Motor neuron (in vitro differentiated cells): Measurements from ENCODE around the gene TRPM1. TPM values are rescaled to one million over a fixed set of nuclear protein-coding genes. Genes with fewer than 3 reads are reported as not detected.
A peak's percentile ranks its signal among the peaks of the same experiment; 100 is the strongest.

Experiments
- ATAC-seq, 8 experiments: fragments of 200-7000 bp; cut with Tn5 transposase; replicated peaks in 6 of 8; 2 replicates each; pipeline ENCODE4 v1.8.0; 2021; ENCODE audit warnings: mild to moderate bottlenecking in 8 of 8, moderate library complexity in 8 of 8
- H3K27ac ChIP-seq, 2 donors: fragments of 250-450 bp; sonication (Bioruptor Pico); 2 replicates each; pipeline ENCODE4 v1.9.0; 2021; ENCODE audit warnings: antibody characterized with exemption in 2 of 2, mild to moderate bottlenecking in 2 of 2, moderate library complexity in 1 of 2
- H3K4me1 ChIP-seq, 2 donors: fragments of 250-450 bp; sonication (Bioruptor Pico); replicated peaks in 1 of 2; 2 replicates each; pipeline ENCODE4 v1.6.1; 2021; ENCODE audit warnings: antibody characterized with exemption in 2 of 2, mild to moderate bottlenecking in 2 of 2, moderate library complexity in 1 of 2
- H3K4me3 ChIP-seq, 5 donors: fragments of 250-450 bp; sonication (Bioruptor Pico); 2 replicates each; pipeline ENCODE4 v1.9.0; 2021; ENCODE audit warnings: antibody characterized with exemption in 5 of 5, mild to moderate bottlenecking in 5 of 5, moderate library complexity in 4 of 5
- WGBS, 10 experiments: fragments of 450-650 bp; shearing (Covaris generic); methylation state at CpG; one replicate each; pipeline ENCODE4 v1.0.0; 2022; 5-methylcytosine and 5-hydroxymethylcytosine counted together
- in situ Hi-C, 9 experiments: fragments of 400-800 bp; cut with MboI; loops; one replicate each; pipeline ENCODE4 v1.15.0; 2021; ENCODE audit warnings: low sequenced_read_pairs in 9 of 9, low pct_unique_long_range_greater_than_20kb in 2 of 9; ENCODE audit not compliant: unreplicated experiment in 9 of 9
- total RNA-seq, 8 experiments: library from RNA; unstranded; fragments of 300-600 nt; gene quantifications; 2 replicates each; pipeline versions ENCODE4 v1.2.3 to v1.2.4, GENCODE V29; 2022

The TRPM1 gene
- 1 to 10 TPM in 3 of 8 experiments, under 1 TPM in 4, not detected in 1; 0.11 to 2.7 (median 0.62) TPM for total RNA-seq

DNA sequence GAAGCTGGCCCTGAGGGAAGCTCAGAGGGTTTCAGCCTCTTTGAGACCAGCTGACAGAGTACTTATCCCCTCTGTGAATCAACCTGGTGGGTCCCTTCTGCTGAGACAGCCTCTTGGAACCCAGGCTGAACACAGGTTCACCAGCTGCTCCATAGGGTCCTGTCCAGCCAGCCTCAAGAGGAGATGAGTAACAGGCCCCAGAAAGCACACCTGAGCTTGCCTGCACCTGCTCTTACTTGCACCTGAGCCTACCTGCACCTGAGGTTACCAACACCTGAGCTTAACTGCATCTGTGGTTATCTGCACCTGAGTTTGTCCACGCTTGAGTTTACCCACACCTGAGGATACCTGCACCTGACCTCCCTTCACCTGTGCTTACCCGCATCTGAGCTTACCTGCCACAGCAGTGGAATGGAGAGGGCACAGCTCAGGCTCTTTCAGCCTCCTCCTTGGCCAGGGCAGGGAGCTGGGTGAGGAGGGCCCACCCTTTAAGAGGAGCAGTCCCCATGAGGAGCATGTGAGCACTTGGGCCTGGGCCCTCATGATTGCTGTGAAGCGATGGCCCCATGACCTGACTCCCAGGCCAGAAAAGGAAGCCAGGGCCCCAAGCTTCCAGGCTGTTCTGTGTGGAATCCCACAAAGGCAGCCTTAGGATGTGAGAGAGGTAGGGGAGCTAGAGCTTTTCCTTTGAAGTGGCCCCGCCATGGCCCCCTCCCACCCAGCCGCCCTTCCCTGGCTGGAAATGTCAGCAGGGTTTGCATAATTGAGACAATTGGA is at the start of gene TRPM1:
Gene TRPM1 (minus strand): TSS at position 464 of the 777 bp plus-strand sequence. CDS start 20,370 bp downstream, outside the sequence.
- in situ Hi-C loops: loop anchor here in 2 of 9 experiments (10.0 to 25.0 kb wide), 2 partner anchors 107 to 114 kb away; partner anchors contain the start of gene MTMR10 (in 2 of the 2)
- H3K4me3 ChIP-seq: no peak within 1 kb of the TSS
- 100% methylated on average over 1 to 2 of the region's 5 CpGs; no CpG with 5 or more reads in 6 of the 10 experiments for WGBS, 10 experiments
- H3K27ac ChIP-seq: no peak within 1 kb of the TSS
- H3K4me1 ChIP-seq: peaks cover 10 to 15% of the 10 kb centered on the region in 2 donors
- peak in 1 of 8 experiments; percentile 6 for ATAC-seq

DNA sequence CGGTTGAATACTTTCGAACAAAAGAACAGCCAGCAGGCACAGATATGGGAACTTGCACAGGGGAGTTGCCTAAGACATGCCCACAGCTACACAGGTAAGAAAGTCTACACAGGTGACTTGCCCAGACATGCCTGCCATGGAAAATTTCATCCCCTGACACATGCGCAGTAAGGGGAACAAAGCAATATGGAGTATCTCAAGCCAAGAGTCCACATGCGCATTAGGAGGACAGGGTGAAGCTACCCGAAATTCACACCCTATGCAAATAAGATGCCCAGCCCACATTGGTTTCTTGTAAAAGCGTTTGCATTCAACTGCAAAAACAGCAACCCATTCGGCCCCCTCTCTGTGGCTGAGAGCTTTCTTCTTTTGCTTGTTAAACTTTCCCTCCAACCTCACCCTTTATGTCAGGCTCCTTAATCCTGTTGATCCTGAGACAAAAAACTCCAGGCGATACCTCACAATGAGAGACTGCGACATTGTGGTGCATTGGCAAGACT is 49.3 kb upstream of the TRPM1 start:
- peak in 3 of 8 experiments; percentile 64 to 83 (median 72) for ATAC-seq
- 0 to 72% (median 38%) methylated on average over 1 to 9 of the region's 9 CpGs; no CpG with 5 or more reads in 1 of the 10 experiments for WGBS, 10 experiments

DNA sequence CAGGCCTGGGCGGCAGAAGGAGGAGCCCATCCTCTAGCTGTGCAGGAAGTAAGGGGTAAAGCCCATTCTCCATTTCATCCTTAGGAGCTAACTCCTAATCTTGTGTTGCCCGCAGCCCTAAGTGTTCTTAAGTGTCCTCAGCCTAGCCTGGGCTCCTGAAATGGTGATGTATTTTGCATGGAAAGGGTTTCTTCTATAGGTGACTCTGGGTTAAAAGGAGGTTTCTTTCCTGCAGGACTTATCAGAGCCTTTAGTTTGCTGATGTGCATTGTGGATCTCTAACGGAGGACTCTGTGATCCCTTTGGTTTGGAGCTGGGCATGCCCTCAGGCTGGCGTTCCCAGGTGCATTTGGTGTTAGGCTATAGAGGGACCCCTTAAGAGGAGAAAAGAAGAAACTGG is 48.5 kb upstream of the TRPM1 start:
- 50 to 100% (median 94%) methylated on average over 1 to 4 of the region's 4 CpGs; no CpG with 5 or more reads in 2 of the 10 experiments for WGBS, 10 experiments
- Histone ChIP-seq H3K27ac (no peak overlapping the region), H3K4me3 (no peak overlapping the region), H3K4me1 (peaks cover 27 to 32% of the 10 kb centered on the region in 2 donors)
- in situ Hi-C loops: no loop called here
- ATAC-seq: no peak

More for the DNA sequence above, 49.3 kb upstream of the TRPM1 start:
- Histone ChIP-seq H3K27ac (no peak overlapping the region), H3K4me1 (peaks cover 29 to 34% of the 10 kb centered on the region in 2 donors), H3K4me3 (no peak overlapping the region)
- in situ Hi-C loops: no loop called here

DNA sequence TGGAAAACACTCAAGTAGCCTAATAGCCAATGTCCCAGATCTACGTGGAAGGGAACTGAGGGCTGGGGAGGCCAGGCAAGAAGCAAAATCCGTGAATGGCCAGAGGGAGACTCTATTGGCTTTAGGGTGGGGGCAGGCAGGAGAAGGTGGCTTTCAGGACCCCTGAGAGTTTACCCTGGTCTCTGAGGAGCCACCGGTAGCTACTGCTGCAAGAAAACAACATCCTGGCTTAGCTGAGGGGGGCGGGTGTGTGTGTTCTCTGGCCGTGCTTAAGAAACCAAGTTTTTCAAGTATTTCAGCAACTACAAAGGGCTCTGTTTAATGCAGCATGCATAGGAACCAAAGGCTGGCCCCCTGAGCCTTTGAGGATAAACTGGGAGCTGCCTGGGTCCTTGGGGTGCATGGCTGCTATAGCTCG is 47.6 kb upstream of the TRPM1 start:
- no peak for ATAC-seq
- in situ Hi-C loops: no loop called here
- H3K4me3 ChIP-seq: no peak overlapping the region
- 35 to 100% (median 51%) methylated on average over 1 to 4 of the region's 6 CpGs; no CpG with 5 or more reads in 6 of the 10 experiments for WGBS, 10 experiments
- peak overlapping the region; percentile 25 to 66 for H3K27ac ChIP-seq
- H3K4me1 ChIP-seq: peaks cover 24 to 31% of the 10 kb centered on the region in 2 donors

DNA sequence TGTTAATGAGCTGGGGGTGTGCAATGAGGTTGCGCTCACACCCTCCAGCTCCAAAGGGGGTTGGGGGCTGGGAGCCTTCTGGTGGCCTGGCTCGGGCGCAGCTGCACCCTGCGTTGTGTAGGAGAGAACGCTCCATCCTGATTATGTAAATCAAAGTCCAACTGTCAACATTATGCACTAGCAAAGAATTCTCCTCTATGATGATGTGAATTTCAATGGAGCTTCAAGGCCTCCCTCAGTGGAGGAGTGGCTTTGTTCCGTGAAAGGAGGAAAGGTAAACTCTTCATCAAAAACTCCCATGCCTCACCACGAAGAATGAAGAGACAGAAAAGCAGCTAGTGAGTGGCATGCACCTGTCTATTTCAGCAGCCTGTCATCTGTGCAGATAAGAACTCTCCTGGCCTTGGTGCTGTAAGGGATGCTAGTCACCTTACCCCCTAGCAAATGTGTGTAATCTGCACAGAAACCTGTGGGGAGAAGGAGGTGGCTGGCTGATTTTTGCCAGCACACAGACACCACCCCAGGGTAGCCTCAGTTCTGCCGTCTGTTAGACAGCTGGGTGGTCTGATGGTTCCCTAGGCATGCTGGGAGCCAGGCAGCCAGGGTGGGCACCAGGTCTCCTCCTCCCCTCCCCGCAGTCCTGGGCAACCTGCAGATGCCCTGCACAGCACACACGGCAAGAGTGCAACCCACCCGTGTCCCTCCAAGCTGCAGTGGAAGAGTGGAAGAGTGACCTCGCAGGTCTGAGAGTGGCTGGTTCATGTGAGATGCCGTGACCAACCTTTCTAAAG is 47.0 kb upstream of the TRPM1 start:
- Histone ChIP-seq H3K4me1 (peaks cover 24 to 31% of the 10 kb centered on the region in 2 donors), H3K27ac (peak overlapping the region; percentile 25 to 66), H3K4me3 (no peak overlapping the region)
- ATAC-seq: peak; percentile 49 to 96 (median 92)
- WGBS, 10 experiments: 0 to 29% (median 10%) methylated on average over 1 to 4 of the region's 13 CpGs; no CpG with 5 or more reads in 4 of the 10 experiments
- in situ Hi-C loops: no loop called here

DNA sequence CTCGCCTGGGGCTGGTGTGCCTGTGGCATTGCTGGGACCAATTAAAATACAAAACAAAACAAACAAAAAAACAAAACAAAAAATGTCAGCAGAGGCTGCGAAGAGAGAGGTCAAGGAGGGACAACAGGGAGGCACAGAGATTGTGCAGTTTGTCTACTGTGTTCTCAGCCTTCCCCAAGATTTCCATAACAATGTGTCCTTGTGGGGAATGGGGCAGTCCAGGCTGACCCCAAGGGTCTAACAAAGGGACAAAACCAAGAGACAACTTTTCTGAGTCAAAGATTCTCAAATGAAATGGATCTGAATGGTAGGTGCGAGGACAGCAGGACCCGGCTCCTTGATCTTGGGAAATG is 46.4 kb upstream of the TRPM1 start:
- in situ Hi-C loops: no loop called here
- H3K4me3 ChIP-seq: no peak overlapping the region
- H3K4me1 ChIP-seq: peaks cover 24 to 31% of the 10 kb centered on the region in 2 donors
- ATAC-seq: peak in 3 of 8 experiments; percentile 65 to 69 (median 66)
- H3K27ac ChIP-seq: peak overlapping the region; percentile 5 to 60
- WGBS, 10 experiments: 0 to 58% (median 18%) methylated on average over 1 to 4 of the region's 4 CpGs; no CpG with 5 or more reads in 2 of the 10 experiments

DNA sequence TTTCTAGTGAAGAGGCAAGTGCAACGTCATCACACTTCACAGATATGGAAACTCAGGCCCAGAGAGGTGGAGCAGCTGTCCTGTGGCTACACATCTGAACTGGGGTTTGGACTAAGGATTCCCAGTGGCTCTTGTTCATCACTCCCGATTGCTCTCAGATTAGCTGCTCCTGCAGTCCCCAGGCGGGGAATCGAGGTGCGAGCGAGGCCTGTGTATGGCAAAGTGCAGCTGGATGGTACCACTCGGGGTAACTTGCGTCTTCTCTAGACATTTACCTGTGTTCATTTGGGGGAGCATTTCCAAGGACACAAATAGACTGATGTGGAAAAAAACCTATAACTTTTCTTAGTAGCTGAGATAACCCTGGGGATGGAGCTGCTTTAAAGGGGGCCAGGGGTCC is 45.9 kb upstream of the TRPM1 start:
- Histone ChIP-seq H3K4me1 (peaks cover 24 to 31% of the 10 kb centered on the region in 2 donors), H3K4me3 (no peak overlapping the region), H3K27ac (peak overlapping the region in 1 of 2 donors; percentile 60)
- no peak for ATAC-seq
- 0 to 100% (median 17%) methylated on average over 1 of the region's 8 CpGs; no CpG with 5 or more reads in 7 of the 10 experiments for WGBS, 10 experiments
- in situ Hi-C loops: no loop called here

DNA sequence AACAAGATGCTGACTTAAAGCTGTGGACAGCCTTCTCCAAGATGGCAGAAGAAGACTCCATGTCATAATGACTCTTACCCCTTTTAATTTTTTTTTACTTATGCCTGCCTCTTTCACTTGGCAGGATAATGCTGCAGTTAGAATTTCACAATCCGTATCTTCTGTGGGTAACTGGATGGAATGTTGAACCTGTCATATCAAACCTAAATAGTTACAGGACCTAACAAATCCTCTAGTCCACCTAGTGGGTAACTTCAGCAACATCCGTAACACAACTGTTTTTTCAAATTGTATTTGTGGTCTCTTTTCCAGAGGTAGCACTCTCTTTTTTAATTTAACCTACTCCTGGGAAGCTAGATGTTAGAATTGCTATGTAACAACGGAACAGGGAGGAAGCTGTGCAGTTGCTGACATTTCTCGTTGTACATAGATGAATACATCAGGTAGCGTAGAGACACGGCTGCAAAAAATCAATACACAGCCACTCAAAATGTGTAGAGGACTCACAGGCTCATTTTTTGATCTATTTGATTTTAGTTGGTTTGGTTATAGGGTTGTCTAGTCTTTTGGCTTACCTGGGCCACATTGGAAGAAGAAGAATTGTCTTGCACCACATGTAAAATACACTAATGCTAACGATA is 43.9 kb upstream of the TRPM1 start:
- no peak overlapping the region for H3K4me3 ChIP-seq
- H3K4me1 ChIP-seq: peaks cover 21 to 25% of the 10 kb centered on the region in 2 donors
- 49 to 100% (median 81%) methylated on average over 1 to 7 of the region's 7 CpGs for WGBS, 10 experiments
- no peak for ATAC-seq
- in situ Hi-C loops: no loop called here
- no peak overlapping the region for H3K27ac ChIP-seq

DNA sequence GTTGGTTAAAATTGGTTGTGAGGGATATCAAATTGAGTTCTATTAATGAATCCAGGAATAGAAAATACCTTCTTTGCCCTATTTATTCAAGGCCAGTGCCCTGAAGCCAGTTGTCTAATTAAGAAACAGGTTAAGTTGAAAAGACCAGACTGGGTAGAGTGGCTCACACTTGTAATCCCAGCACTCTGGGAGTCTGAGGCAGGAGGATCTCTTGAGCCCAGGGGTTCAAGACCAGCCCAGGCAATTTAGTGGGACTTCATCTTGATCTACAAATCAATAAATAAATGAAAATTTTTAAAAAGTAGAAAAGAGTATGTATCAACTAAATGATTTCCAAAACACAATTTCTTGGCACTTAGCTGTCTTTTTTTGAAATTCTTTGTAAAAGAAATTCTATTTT is 40.3 kb upstream of the TRPM1 start:
- no peak for ATAC-seq

DNA sequence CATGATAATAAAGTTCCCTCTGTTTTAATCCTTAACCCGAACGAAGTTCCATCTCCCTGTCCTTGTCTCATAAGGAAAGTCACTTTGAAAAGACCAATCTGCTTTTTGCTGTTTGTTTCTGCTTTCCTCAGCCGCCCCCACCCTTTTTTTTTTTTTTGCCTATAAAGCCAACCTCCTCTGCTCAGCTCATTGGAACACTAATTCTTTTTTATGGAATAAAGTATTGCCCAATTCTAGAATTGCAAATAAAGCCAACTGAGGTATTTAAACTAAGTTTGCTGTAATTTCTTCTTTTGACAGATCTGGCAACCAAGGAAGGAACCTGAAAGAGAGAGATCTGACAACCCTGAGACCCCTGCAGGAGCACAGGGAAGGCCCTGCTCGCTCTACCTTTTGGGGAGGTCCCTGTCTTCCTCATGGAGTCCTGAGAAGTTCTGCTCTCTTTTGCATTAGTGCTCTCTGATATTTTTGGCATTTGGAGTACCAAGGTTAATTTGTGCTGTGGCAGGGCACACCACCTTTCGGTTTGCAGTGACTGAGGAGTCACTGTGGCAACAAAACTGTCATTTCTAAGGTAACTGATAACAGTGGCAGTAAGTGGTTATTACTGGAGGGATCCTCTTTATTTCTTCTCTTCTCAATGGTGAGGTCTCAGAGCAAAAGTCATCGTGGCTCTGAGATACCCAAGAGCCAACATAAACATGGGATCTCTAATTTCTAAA is 35.2 kb upstream of the TRPM1 start:
- in situ Hi-C loops: loop anchor here in 1 of 9 experiments (10.0 kb wide), 1 partner anchor 152 kb away; no protein-coding TSS in a partner anchor

More for the DNA sequence above, 40.3 kb upstream of the TRPM1 start:
- Histone ChIP-seq H3K4me1 (peaks cover 0 to 9% of the 10 kb centered on the region in 2 donors), H3K4me3 (no peak overlapping the region), H3K27ac (no peak overlapping the region)
- in situ Hi-C loops: no loop called here

DNA sequence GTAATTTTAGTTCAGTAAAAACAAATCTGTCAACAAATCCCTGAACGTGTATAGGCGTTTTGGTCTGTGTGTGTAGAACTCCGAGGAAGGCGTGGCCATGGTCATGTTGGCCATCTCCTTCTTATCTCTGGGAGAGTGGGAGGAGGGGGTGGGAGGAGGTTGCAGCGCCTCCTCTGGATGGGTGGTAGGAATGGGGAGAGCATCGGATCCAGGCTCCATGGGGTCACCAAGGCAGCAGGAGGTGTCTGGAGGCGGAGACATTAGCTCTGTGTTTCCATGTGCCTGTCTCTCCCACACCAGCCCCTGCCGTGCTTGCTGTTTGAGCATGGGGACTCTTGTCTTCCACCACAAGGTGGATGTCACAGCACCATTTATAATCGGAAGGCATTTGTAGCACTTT is 34.5 kb upstream of the TRPM1 start:
- no peak overlapping the region for H3K4me3 ChIP-seq
- H3K27ac ChIP-seq: no peak overlapping the region
- in situ Hi-C loops: loop anchor here in 1 of 9 experiments (10.0 kb wide), 1 partner anchor 151 kb away; no protein-coding TSS in a partner anchor
- peaks cover 0 to 17% of the 10 kb centered on the region in 2 donors for H3K4me1 ChIP-seq
- peak in 3 of 8 experiments; percentile 18 to 58 (median 26) for ATAC-seq
- WGBS, 10 experiments: 39 to 91% (median 81%) methylated on average over 1 to 5 of the region's 9 CpGs; no CpG with 5 or more reads in 4 of the 10 experiments

More for the DNA sequence above, 35.2 kb upstream of the TRPM1 start:
- ATAC-seq: peak in 2 of 8 experiments; percentile 45 to 57
- H3K4me3 ChIP-seq: no peak overlapping the region
- no peak overlapping the region for H3K27ac ChIP-seq
- H3K4me1 ChIP-seq: peaks cover 0 to 15% of the 10 kb centered on the region in 2 donors
- 11 to 83% (median 52%) methylated on average over 2 to 6 of the region's 6 CpGs; no CpG with 5 or more reads in 1 of the 10 experiments for WGBS, 10 experiments

DNA sequence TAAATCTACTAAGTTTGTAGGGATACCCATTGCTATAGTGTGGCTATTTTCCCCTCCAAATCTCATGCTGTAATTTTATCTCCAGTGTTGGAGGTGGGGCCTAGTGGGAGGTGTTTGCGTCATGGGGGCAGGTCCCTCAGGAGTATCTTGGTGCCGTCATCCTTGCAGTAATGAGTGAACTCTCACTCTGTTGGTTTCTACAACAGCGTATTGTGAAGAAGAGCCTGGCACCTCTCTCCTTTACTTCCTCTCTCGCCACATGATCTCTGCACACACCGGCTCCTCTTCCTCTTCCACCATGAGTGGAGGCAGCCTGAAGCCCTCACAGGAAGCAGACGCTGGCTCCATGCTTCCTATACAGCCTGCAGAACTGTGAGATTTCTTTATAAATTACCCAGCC is 34.0 kb upstream of the TRPM1 start:
- H3K27ac ChIP-seq: no peak overlapping the region
- H3K4me3 ChIP-seq: no peak overlapping the region
- 79 to 100% (median 96%) methylated on average over 1 to 6 of the region's 6 CpGs; no CpG with 5 or more reads in 4 of the 10 experiments for WGBS, 10 experiments
- peaks cover 0 to 22% of the 10 kb centered on the region in 2 donors for H3K4me1 ChIP-seq
- no peak for ATAC-seq
- in situ Hi-C loops: loop anchor here in 1 of 9 experiments (10.0 kb wide), 1 partner anchor 151 kb away; no protein-coding TSS in a partner anchor
